Bronchial epithelial cell (primary cell): ENCODE data around the gene MYPOP. TPM values are rescaled to one million over a fixed set of nuclear protein-coding genes. Genes with fewer than 3 reads are reported as not detected.

ENCODE experiments used
- DNase-seq: peaks from one replicate; pipeline ENCODE4 v3.0.0-alpha.2; 2010; ENCODE audit warnings: low read depth
- FAIRE-seq: peaks from 2 replicates; lab custom pipeline; 2011; peaks lifted over from hg19 to GRCh38; lab: Jason Lieb, UNC
- H3K27me3 ChIP-seq: 2 replicates; pipeline ENCODE4 v1.5.1; 2011; ENCODE audit warnings: low read length; ENCODE audit not compliant: control insufficient read depth, insufficient read depth
- H3K36me3 ChIP-seq: 2 replicates; pipeline ENCODE4 v1.5.1; 2011; ENCODE audit warnings: low read length; ENCODE audit not compliant: control insufficient read depth, insufficient read depth
- H3K4me3 ChIP-seq: 2 replicates; pipeline ENCODE4 v1.5.1; 2011; ENCODE audit warnings: mild to moderate bottlenecking, low read depth, low read length, control low read depth
- total RNA-seq: library from RNA; depleted of rRNA; stranded (reverse); fragments of >200 nt; gene quantifications from 2 replicates; pipeline ENCODE4 v1.2.1, GENCODE V29; 2014
- TF ChIP-seq, protein P1 (sequence below): IDR thresholded peaks from 2 replicates; pipeline ENCODE4 v1.5.1; 2011; ENCODE audit warnings: mild to moderate bottlenecking, moderate library complexity, low read length, control low read depth, inconsistent platforms; ENCODE audit not compliant: insufficient read depth, severe bottlenecking

Gene MYPOP
- total RNA-seq, 1 donor from 2014 or later = 0.53 TPM

DNA sequence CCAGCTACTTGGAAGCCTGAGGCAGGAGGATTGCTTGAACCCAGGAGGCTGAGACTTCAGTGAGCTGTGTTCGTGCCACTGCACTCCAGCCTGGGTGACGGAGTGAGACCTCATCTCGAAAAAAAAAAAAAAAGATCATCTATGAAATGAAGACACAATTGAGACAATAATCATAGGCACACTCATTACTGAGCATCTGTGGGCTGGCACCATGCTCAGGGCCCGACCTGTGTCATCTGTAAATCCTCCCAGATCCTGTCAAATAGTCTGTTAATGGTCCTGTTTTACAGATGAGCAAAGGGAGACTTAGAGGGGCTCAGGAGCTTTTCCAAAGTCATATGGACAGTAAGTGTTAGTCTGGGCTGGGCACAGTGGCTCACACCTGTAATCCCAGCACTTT is 16.3 kb upstream of the MYPOP start:
- Histone ChIP-seq H3K36me3 (no peaks in the 10 kb centered on the region), H3K27me3 (no peaks in the 10 kb centered on the region), H3K4me3 (no peak overlapping the region)
- DNase-seq (no peak), FAIRE-seq (no peak)
- TF ChIP-seq, protein P1, sequence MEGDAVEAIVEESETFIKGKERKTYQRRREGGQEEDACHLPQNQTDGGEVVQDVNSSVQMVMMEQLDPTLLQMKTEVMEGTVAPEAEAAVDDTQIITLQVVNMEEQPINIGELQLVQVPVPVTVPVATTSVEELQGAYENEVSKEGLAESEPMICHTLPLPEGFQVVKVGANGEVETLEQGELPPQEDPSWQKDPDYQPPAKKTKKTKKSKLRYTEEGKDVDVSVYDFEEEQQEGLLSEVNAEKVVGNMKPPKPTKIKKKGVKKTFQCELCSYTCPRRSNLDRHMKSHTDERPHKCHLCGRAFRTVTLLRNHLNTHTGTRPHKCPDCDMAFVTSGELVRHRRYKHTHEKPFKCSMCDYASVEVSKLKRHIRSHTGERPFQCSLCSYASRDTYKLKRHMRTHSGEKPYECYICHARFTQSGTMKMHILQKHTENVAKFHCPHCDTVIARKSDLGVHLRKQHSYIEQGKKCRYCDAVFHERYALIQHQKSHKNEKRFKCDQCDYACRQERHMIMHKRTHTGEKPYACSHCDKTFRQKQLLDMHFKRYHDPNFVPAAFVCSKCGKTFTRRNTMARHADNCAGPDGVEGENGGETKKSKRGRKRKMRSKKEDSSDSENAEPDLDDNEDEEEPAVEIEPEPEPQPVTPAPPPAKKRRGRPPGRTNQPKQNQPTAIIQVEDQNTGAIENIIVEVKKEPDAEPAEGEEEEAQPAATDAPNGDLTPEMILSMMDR = no peak

DNA sequence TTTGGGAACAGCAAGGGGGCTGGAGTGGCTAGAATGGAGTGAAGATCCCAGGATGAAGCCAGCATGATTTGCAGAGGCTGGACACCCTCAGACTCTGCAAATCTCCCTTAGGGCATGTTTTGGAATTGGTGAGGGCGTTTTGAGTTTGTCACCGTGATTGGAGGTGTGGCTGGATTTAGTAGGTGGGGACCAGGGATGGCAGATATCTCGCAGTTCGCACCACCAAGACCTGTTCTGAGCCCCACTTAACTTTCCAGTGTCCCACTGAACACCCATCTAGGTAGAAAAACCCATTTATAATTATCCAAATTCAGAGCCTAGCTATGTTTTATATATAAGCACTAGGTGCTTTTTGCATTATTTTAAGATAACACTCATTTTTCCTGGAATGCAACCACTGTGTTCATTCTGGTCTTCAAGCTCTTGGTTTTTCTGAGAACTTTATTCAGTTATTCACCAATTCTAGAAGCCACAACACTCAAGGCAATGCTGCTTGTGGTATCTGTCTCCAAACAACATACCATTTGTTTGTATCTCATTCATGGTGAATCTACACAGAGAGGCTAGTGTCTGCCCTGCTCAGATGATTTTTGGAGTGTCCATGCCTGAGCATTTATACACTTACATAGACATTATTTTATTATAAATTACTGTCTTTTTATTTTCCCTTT is 15.1 kb upstream of the MYPOP start:
- no peaks in the 10 kb centered on the region for H3K36me3 ChIP-seq
- no peak overlapping the region for H3K4me3 ChIP-seq
- no peak for DNase-seq
- no peaks in the 10 kb centered on the region for H3K27me3 ChIP-seq
- no peak for FAIRE-seq
- TF ChIP-seq, protein P1 = no peak

DNA sequence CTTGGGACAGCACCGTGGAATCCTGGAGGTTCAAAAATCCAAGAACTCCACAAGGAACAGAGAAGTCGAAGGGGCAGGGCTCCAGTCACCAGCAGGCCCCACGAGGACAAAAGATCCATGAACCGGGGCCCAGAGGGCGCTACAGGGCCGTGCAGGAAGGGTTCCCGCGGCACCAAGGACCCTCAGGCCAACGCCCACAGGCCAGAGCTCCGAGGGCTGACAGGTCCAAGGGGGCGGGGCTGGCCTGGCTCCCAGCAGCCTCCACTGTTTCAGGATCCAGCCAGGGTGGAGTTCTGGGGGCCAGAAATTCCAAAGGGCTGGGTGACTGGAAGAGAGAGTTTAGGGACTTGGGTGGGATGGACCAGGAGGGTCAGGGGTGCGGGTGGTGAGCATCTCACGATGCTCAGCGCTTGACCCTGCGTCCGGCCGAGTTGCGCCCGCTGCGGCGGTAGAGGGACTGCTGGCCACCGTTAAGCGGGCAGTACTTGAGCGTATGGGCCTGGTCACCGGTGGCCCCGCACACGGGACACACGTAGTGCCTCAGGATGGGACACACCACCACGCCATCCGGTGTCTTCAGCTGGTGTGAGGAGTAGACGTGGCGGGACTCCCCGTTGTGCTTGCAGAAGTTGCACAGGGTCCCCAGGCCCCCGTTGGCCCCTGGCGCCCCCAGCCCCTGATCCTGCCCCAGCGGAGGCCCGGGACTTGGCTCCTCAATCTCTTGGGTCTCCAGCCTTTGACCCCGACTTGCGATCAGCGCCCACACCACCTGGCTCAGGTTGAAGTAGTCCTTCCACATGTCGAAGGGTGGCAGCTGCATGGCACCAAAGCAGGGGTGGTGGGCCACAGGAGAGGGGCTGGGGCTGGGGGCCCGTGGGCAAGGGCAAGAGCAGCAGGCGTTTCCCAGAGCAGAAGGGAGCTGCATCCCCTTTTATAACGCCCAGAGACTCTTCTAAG is 11.7 kb upstream of the MYPOP start, which contains the start of gene NANOS2:
NANOS2 (minus strand) TSS at position 905 of the 957 bp plus-strand sequence; CDS start at position 820, 85 bp downstream.
- Histone ChIP-seq H3K36me3 (no peaks in the 10 kb centered on the region), H3K27me3 (no peaks in the 10 kb centered on the region), H3K4me3 (no peak within 1 kb of the TSS)
- DNase-seq (no peak), FAIRE-seq (no peak)
- TF ChIP-seq, protein P1 = no peak

DNA sequence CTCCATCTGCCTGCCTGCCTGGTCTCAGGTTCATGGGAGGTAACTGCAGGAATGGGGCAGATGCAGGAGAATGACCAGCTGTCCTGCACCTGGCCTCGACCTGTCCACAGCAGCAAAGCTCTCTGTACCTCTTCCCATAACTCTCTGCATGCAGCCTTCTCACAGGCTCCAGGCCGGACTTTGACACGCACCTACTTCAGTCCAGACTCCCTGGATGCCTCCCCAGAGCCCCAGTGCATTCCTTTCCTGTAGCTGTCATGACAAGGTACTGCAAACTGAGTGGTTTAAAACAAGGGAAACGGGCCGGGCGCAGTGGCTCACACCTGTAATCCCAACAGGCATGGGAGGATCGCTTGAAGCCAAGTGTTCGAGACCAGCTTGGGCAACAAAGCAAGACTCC is 8.9 kb upstream of the MYPOP start:
- no peaks in the 10 kb centered on the region for H3K27me3 ChIP-seq
- no peaks in the 10 kb centered on the region for H3K36me3 ChIP-seq
- peak; percentile 93 for FAIRE-seq
- DNase-seq = no peak
- H3K4me3 ChIP-seq = no peak overlapping the region
- TF ChIP-seq, protein P1 = no peak

DNA sequence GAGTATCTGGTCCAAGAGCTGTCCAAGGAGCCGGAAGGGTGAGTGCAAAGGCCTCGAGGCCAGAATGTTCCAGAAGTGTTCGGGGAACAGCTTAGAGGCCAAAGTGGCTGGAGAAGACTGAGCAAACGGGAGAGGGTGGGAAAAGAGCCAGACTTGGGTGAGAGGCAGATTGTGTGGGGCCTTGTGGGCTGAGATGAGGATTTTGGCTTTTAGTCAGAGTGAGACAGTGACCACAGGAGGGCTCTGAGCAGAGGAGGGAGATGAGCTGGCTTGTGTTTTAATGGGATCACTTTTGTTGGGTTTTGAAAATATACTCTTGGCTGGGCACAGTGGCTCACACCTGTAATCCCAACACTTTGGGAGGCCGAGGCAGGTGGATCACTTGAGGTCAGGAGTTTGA is 6.5 kb upstream of the MYPOP start:
- Histone ChIP-seq H3K36me3 (no peaks in the 10 kb centered on the region), H3K4me3 (no peak overlapping the region), H3K27me3 (no peaks in the 10 kb centered on the region)
- FAIRE-seq (no peak), DNase-seq (no peak)
- TF ChIP-seq, protein P1 = no peak
